GM21381 (cell line): ENCODE results near the gene NF2.

Experiments used
- ATAC-seq: cut with Tn5 transposase; IDR thresholded peaks from one replicate; pipeline ENCODE4 v1.9.1; 2021; ENCODE audit warnings: mild to moderate bottlenecking, moderate library complexity; ENCODE audit not compliant: unreplicated experiment

Gene NF2

DNA sequence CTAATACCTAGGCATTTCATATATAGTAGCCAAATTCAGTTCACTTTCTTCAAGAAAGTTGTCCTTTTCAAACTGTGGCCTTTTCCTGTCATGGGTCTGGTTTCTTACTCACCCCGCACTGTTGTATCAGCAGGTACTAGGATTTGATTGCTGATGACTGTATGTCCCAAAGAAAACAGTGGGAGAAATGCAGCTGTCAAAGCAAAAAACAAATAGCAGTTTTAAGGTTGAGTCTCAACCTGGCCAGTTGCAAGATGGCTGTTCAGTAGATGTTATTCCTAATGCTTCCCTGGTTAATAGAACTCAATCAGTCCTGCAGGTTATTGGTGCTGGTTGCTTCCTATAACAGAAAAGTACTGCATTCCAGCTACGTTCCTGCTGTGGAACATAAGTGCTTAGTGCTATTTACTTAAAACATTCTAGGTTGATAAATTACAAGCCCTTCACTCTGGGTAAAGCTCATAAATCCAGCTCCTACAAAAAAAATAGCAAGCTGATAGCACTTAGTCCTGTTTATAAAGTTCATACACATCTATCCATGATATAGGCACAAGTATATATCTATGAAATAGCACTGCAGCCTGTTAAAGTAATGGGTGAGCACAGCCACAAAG is 26.6 kb downstream of the NF2 start:
- ATAC-seq = no peak

DNA sequence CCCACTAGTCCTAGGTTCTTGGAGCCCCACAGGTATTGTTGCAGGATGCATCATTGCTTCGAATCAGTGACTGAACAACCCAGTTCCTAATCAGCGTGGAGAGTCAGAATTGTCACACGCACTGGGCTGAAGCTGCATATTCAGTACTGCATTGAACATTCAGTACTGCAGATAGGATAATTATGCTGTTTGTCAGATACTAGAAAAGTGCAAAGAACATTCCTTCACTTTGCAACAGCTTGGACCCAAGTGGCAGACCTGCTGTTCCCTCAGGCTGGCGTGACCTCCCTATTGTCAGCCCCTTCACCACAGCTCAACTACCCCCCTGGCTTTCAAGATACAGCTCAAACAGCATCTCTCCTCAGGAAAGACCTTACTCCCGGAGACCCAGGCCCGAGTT is 27.6 kb downstream of the NF2 start:
- ATAC-seq = no peak

DNA sequence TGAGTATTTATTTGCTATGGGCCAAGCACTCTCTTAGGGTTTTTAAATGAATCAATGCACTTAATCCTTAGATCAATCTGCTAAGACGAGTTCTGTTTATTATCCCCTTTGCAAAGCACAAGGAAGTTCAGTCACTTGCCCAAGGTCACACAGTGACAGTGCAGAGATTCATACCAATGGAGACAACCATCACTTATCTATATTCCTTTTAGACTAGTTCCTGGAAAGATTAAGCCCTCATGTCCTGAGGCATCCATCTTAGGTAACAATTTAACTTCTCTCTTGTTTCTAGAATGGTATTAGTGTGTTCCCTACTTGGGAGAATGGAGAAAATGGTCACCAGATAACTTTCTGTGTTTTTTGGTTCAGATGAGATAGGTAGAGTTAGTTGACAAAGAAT is 28.3 kb downstream of the NF2 start:
- ATAC-seq = no peak

DNA sequence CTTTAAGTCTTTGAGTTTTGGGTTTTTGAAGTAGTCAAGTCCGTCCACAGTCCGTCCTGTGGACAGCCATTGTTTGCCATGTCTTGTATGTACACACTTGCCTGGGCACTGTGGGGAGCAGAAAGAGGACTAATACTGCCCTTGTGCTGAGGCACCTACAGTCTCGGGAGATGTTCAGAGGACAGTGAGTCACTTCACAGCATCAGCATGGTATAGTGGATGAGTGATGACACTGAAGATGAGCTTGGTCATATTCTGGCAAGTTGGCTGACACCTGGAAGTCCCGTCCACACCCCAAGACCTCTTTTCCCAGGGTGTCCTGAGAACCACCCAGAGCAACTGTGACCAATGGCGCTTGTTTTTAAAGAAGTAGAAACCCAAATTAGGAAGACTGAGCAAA is 29.2 kb downstream of the NF2 start:
- ATAC-seq = no peak

DNA sequence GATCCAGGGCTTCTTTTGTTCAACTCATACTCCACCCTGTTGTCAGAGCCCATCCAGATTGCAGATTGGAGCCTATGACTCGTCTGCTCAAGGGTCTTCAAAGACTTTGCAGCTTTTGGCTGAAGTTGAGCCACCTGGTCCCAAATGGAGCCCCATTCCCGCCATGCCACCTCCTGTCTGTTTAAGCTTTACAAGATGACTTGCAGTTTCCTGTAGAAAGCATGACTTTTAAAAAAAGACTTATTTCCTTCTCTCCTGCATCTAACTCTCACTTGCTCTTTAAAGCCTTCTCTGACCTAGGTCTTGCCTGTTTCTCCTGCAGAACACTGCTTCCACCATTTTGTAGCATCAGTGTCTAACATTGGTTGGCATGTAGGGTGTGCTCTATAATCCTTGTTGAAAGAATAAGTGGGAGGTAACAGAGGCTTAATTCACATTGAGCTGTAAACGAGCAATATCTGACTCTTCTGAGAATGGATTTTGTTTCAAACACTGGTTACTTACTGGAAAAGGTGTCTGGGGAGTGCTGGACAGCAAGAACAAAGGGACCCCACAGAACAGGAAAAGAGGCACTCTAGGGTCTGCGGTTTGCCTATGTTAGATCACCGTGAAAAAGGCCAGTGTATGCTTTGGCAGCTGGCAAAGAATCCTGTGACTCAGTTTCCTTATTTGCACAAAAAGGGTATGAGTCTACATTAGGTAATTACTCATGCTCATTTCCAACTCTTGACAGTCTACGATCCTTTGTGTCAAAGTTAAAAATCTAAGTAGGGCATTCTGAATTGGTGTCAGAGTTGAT is 30.3 kb downstream of the NF2 start:
- no peak for ATAC-seq

DNA sequence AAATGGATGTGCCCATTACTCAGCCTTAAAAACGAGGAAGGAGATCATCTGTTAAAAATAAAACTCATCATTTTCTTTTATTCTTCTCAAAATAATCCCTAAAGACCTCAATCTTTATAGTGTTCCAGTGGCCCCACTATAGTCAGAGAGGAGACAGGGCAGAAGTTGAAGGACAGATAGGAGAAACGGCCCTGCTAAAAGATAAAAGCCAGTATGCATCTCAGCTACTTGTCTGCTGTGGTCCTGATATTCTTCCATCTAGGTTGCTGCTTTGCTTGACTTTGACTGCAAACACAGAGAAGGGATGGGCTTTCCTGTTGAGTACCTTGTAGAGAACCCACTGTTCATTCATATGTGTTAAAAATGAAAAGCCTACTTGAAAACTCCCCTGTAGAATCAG is 31.4 kb downstream of the NF2 start:
- ATAC-seq = no peak

DNA sequence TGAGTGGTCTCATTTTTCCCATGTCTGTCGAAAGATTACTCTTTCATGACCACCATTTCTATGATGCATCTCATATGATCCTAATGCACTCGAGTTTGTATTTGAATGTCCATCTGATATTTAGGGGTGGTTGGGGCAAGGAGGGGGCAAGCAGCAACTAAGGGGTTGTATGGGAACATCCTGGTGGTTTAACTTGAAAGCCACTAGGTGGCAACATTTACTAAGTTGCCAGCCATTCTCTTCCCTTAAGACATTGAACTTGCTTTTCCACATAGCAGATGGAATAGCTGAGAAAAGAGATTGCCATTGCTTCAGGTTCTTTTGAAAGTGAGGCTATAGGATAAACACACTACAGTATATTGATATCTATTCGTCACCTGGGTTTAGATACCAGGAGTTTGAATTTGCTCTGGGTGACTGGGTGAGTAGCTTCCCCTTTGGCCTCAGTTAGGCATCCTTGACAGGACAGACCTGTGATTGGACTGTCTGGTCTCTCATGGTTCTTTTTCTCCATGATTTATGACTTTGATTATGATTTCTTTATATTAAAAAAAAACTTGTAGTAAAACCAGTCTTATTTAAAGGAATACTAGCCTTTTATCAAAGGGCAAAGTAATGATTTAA is 32.4 kb downstream of the NF2 start:
- ATAC-seq = no peak

DNA sequence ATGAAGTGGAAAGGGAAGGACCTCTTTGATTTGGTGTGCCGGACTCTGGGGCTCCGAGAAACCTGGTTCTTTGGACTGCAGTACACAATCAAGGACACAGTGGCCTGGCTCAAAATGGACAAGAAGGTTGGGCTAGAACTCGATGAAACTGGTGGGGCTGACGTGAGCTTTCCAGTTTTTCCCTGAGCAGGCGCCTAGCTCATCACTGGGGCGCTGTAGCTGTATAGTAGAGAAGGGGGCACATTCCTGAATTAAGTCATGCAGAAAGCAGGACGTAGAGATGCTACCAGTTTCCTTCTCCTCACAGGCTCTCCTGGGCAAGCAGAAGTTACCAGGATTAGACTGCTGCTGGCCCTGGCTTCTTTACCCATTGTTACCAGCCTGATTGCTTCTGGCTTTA is 33.3 kb downstream of the NF2 start:
- ATAC-seq = no peak

DNA sequence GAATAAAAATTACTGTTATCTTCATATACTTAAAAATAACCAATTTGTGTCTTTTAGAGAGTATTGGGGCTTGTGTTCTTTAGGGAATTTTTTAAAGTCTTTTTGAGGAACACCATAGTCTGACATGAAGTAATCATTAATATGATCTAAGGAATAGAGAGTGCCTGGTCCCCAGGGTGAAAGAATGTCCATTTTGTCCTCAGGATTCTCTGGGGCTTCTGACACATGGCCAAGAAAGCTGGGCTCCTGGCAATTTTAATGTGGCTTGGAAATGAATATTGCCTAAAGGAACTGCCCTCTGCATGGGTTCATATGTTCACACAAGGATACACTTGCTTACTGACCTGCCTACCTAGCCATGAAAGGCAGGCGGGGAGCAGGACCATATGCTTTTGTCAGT is 33.7 kb downstream of the NF2 start:
- ATAC-seq = no peak

DNA sequence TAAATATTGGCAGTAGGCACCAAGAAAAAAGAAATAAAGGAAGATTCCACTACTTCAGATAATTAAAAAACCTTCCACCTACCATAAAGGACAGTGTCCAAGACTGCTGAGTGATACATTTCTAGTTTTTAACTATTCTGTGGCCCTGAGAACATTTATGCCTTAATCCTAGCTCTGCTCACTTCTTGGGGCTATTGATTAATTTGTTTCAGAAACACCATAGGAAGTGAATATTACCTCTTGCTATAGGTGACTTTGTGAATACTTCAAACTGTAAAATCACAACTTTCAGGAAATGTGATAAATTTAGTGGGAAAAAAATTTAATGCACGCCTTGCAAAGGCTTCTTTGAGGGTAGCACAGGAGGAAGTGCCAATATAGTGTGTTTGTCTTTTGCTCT is 35.2 kb downstream of the NF2 start:
- no peak for ATAC-seq

DNA sequence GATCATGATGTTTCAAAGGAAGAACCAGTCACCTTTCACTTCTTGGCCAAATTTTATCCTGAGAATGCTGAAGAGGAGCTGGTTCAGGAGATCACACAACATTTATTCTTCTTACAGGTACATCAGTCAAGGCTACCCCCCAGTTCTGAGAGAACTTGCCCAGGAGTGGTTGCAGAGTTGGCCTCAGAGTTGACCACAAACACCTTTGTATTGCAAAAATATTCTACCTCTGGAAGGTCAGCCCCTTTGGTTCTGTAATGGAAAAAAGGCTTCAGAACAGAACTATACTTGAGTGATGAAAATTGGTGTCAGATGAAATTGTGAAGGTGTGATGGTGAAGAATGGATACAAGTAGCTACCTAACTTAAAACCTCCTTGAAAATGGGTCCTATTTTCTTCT is 35.7 kb downstream of the NF2 start:
- no peak for ATAC-seq

DNA sequence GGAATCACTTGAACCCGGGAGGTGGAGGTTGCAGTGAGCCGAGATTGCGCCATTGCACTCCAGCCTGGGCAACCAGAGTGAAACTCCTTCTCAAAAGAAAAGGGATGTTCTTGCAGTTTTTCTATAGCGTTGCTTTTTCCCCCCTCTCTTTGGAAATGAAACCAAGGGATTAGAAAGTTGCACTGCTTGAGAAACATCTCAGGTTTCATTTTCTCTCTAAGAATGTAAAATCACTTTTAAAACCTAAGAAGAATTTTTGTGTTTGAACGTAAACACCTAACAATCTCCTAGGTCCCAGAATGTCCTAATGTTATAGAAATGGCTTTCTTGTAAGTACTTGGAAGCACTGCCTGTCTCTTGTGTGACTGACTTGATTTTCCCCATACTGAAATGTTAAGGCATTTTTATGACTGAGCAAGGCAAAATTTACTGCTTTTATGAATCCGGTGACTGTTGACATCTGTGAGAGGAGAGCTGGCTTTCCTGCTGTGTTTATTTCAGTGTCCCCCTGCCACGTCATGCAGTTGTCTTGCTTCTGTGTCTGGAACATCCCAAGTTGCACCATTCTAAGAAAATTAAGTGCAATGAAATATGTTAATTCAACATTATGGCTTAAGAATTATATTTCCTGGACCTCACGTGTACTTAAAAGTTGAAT is 37.7 kb downstream of the NF2 start:
- ATAC-seq = no peak

DNA sequence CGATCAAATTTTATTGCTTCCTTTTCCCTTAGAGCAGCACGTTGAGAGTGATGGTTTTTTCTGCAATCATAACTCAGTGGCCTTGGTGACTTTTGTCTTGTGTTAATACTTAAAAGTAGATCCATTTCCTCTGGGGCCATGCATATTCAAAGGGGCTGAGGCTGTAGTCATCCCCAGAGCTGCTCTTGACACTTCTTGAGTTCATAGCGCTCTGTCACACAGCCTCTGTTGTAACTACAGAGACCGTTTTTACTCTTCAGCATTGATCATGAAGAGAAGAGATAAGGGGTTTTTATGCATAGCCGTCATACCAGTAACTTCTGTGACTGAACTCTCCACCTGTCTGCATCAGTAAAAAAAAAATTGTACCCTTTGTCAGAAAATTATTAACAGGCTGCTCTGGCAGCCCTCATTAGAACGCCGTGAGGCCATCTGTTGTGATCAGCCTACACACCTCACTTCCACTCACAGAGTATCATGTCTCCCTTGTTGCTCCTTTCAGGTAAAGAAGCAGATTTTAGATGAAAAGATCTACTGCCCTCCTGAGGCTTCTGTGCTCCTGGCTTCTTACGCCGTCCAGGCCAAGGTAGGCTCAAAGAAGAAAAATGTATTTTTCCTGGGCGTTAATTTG is 38.4 kb downstream of the NF2 start:
- no peak for ATAC-seq

DNA sequence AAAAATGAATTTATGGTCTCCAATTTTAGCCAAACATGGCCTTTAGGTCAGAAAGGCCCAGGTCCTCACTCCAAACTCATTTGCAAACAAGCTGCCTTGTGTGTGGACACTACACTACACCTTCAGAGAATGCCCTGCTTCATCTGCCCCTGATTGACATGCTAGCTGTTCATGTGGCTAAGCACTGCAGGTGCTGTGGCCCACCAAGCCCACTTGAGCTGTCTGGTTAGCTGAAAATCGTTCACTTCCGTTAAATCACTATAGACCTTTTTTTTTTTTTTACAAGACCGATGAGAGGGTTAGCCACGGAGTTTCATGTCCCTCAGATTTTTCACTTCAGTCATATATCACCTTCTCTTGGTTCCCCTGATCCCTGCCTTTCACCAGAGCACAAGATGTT is 39.3 kb downstream of the NF2 start:
- ATAC-seq = no peak

DNA sequence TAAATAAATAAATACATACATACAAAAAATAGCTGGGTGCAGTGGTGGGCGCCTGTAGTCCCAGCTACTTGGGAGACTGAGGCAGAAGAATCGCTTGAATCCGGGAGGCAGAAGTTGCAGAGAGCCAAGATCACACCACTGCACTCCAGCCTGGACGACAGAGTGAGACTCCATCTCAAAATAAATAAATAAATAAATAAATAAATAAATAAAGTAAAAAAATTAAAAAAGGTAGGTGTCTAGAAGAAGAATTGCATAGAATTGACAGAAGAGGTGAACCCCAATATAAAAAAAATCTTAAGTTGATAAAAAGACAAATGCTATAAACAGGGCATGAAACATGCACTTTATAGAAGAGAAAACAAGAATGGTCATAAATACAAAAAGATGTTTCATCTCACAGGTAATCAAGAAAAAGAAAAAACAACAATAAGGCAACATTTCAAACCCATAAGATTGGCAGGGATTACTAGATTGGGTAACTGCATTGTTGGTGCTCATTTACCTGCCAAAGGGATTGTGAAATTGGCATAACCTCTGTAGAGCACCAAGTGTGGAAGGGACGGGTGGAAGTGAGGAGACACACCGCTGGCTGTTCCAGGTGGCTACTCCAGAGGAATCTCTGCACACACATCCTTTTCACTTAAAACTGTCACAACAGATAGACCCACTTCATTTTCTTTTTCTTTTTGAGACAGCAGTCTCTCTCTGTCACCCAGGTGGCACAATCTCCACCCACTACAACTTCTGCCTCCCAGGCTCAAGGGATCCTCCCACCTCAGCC is 44.7 kb downstream of the NF2 start:
- no peak for ATAC-seq

DNA sequence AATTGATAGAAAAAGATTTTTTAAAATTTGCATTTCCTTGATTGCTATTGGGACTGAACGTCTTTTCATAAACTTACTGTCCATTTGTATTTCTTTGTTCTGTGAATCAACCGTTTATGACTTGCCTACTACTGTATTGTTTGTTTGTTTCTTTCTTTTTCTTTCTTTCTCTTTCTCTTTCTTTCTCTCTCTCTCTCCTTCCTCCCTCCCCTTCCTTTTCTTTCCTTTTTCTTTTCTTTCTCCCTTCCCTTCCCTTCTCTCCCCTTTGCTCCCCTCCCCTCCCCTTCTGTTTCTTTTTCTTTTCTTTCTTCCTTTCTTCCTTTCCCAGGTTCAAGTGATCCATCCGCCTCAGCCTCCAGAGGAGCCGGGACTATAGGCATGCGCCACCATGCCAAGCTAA is 46.9 kb downstream of the NF2 start:
- no peak for ATAC-seq

DNA sequence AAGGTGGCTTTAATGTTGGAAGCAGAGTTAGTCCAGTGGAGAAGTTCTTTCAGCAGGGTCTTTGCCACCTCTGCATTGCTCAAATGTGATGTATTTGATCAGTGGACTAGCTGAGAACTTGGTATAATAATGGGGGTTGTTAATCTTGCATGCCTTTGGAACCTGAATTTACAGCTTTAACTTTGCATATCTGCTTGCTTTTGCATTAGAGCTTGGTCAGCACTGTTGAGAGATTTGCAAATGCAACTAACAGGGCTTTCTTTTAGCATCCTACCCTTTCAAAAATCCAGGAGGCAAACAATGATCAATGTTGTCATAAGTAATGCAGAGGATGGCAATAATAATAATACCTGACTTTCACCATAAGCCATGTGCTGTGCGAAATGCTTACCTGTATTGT is 48.2 kb downstream of the NF2 start:
- no peak for ATAC-seq

DNA sequence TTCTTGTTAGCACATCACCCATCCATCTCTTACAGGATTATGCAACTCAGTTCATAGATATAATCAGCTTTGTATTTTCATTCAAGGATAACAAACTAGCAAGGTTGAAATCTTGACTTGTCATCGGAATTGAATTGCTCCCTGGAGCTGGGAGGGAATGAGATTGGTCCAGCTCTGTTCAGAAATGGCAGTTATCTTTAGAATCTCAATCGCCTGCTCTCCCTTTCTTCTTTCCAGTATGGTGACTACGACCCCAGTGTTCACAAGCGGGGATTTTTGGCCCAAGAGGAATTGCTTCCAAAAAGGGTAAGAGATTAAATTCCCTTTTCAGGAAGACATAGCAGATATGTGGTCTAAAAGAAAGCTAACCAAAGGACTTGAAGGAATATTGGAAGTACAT is 51.0 kb downstream of the NF2 start:
- no peak for ATAC-seq

DNA sequence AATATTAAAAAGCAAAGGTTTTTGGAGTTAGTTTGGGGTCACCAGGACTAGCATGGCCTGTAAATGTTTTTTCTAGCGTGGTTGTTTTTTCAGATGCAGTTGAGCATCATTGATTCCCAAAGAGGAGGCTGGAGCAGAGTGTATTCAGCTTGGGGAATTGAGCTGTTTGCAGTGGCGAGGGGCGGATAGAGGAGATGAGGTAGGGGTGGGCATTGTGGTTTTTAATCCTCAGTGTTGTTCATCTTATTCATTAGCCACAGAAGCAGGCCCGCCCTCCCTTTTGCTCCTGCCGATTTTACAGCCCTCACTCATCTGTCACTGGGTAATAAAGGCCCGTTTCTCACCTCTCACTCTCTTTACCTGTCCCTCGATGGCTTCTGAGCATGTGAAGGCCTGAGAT is 51.4 kb downstream of the NF2 start:
- ATAC-seq = no peak

DNA sequence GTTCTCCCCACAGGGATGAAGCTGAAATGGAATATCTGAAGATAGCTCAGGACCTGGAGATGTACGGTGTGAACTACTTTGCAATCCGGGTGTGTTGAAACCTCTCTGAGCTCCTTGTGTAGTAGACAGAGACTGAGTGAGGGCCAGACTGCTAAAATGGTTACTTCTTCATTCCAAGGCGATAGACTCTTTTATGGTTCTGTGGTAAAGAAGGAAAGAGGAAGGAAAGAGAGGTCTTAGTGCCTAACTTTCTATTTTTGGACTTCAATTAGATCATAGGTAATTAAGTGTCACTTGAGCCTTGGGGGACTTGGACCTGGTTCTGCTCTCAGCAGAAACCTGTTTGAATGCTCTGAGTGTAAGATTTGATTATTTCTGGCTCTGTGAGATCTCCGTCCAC is 54.7 kb downstream of the NF2 start:
- ATAC-seq = no peak

DNA sequence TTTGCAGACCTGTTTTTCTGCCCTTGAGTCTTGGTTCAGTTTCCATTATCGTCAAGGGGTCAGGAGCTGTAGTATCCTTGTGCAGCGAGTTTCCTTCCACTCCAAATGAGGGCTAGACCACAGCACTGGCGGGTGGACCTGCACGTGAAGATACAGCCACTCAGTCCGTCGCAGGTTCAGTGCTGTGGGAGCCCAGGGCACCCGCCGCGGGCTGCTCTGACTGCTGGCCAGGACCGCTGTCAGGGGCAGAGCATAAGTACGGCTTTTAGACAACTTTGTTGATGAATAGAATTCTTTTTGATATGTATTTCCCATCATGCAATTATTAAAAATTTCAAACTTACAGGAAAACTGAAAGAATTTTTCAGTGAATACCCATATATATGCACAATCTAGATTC is 56.6 kb downstream of the NF2 start:
- ATAC-seq = no peak
